NCI-H1092 treated with DMSO at 0.1 percent for 48 hours (cell line): ENCODE results near the gene PRR20A.
"Not testable (repeated sequence)": the region's sequence is repeated elsewhere in the genome, so short reads cannot be mapped to it uniquely, and the experiment has no call there.

Experiments used
- DNase-seq: peaks from one replicate; lab custom pipeline; 2025; lab: John Stamatoyannopoulos, UW

Gene PRR20A

GRCh38 chr13:57140235-57140968 is at the start of gene PRR20A:
Gene PRR20A (plus strand): TSS chr13:57140918. CDS start chr13:57141305, 387 bp downstream.
- not testable (repeated sequence) for DNase-seq

- DNase-seq = no peak
Observed at GRCh38 chr13:57114945-57115344, 25.8 kb upstream of the PRR20A start.

GRCh38 chr13:57123681-57124080 is 17.0 kb upstream of the PRR20A start:
- DNase-seq = peak; percentile 84

- no peak for DNase-seq
Observed at GRCh38 chr13:57128909-57129308, 11.8 kb upstream of the PRR20A start.

- no peak for DNase-seq
Observed at GRCh38 chr13:57136093-57136492, 4.6 kb upstream of the PRR20A start.

- no peak for DNase-seq
Observed at GRCh38 chr13:57137585-57137984, 3.1 kb upstream of the PRR20A start.

- DNase-seq = no peak
Observed at GRCh38 chr13:57138988-57139387, 1.7 kb upstream of the PRR20A start.

GRCh38 chr13:57139781-57140180 is 937 bp upstream of the PRR20A start:
- not testable (repeated sequence) for DNase-seq

- DNase-seq = not testable (repeated sequence)
Observed at GRCh38 chr13:57147188-57147587, 6.5 kb downstream of the PRR20A start, which contains the start of gene PRR20B. Gene PRR20B (plus strand): TSS chr13:57147488. CDS start chr13:57147875, 387 bp downstream.

GRCh38 chr13:57148106-57148505 is 7.4 kb downstream of the PRR20A start:
- not testable (repeated sequence) for DNase-seq

GRCh38 chr13:57153761-57154160 is 13.0 kb downstream of the PRR20A start, which contains the start of gene PRR20C:
Gene PRR20C (plus strand): TSS chr13:57154061. CDS start chr13:57154448, 387 bp downstream.
- not testable (repeated sequence) for DNase-seq

- not testable (repeated sequence) for DNase-seq
Observed at GRCh38 chr13:57160332-57160731, 19.6 kb downstream of the PRR20A start, which contains the start of gene PRR20D. Gene PRR20D (plus strand): TSS chr13:57160632. CDS start chr13:57161019, 387 bp downstream.

- DNase-seq = not testable (repeated sequence)
Observed at GRCh38 chr13:57166897-57167296, 26.2 kb downstream of the PRR20A start, which contains the start of gene PRR20E. Gene PRR20E (plus strand): TSS chr13:57167197. CDS start chr13:57167584, 387 bp downstream.

- DNase-seq = no peak
Observed at GRCh38 chr13:57191667-57192066, 50.9 kb downstream of the PRR20A start.
